ENCODE data around the gene CDKL5. TPM values are rescaled to one million over a fixed set of nuclear protein-coding genes. Genes with fewer than 3 reads are reported as not detected.

The CDKL5 gene
- total and polyA plus RNA-seq, 2 experiments from 2014 or later: 7.5 to 13.7 TPM

DNA sequence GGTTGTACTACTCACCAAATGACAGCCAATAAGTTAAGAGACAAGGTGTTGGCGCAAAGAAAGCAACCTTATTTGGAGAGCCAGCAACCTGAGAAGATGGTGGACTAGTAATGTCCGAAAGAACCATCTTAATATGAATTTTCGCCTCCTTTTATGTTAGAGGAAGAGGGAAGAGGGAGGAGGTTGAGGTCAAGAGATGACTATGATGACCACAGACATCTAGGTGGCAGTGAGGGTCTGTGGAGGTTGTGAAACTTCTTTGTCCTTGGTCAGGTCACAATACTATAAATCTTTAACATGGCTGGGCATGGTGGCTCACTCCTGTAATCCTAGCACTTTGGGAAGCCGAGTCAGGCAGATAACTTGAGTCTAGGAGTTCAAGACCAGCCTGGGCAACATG, 15.4 kb downstream of the CDKL5 start (continued):
- TF ChIP-seq, protein P1, sequence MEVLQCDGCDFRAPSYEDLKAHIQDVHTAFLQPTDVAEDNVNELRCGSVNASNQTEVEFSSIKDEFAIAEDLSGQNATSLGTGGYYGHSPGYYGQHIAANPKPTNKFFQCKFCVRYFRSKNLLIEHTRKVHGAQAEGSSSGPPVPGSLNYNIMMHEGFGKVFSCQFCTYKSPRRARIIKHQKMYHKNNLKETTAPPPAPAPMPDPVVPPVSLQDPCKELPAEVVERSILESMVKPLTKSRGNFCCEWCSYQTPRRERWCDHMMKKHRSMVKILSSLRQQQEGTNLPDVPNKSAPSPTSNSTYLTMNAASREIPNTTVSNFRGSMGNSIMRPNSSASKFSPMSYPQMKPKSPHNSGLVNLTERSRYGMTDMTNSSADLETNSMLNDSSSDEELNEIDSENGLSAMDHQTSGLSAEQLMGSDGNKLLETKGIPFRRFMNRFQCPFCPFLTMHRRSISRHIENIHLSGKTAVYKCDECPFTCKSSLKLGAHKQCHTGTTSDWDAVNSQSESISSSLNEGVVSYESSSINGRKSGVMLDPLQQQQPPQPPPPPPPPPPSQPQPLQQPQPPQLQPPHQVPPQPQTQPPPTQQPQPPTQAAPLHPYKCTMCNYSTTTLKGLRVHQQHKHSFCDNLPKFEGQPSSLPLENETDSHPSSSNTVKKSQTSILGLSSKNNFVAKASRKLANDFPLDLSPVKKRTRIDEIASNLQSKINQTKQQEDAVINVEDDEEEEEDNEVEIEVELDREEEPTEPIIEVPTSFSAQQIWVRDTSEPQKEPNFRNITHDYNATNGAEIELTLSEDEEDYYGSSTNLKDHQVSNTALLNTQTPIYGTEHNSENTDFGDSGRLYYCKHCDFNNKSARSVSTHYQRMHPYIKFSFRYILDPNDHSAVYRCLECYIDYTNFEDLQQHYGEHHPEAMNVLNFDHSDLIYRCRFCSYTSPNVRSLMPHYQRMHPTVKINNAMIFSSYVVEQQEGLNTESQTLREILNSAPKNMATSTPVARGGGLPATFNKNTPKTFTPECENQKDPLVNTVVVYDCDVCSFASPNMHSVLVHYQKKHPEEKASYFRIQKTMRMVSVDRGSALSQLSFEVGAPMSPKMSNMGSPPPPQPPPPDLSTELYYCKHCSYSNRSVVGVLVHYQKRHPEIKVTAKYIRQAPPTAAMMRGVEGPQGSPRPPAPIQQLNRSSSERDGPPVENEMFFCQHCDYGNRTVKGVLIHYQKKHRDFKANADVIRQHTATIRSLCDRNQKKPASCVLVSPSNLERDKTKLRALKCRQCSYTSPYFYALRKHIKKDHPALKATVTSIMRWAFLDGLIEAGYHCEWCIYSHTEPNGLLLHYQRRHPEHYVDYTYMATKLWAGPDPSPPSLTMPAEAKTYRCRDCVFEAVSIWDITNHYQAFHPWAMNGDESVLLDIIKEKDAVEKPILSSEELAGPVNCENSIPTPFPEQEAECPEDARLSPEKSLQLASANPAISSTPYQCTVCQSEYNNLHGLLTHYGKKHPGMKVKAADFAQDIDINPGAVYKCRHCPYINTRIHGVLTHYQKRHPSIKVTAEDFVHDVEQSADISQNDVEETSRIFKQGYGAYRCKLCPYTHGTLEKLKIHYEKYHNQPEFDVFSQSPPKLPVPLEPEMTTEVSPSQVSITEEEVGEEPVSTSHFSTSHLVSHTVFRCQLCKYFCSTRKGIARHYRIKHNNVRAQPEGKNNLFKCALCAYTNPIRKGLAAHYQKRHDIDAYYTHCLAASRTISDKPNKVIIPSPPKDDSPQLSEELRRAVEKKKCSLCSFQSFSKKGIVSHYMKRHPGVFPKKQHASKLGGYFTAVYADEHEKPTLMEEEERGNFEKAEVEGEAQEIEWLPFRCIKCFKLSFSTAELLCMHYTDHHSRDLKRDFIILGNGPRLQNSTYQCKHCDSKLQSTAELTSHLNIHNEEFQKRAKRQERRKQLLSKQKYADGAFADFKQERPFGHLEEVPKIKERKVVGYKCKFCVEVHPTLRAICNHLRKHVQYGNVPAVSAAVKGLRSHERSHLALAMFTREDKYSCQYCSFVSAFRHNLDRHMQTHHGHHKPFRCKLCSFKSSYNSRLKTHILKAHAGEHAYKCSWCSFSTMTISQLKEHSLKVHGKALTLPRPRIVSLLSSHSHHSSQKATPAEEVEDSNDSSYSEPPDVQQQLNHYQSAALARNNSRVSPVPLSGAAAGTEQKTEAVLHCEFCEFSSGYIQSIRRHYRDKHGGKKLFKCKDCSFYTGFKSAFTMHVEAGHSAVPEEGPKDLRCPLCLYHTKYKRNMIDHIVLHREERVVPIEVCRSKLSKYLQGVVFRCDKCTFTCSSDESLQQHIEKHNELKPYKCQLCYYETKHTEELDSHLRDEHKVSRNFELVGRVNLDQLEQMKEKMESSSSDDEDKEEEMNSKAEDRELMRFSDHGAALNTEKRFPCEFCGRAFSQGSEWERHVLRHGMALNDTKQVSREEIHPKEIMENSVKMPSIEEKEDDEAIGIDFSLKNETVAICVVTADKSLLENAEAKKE (CRISPR knock-in tag; IDR thresholded peaks at IDR 0.05): no peak
- no peak for TF ChIP-seq JUNB (IDR thresholded peaks at IDR 0.05; ENCODE audit: unreplicated experiment)
- TF ChIP-seq, protein P2, sequence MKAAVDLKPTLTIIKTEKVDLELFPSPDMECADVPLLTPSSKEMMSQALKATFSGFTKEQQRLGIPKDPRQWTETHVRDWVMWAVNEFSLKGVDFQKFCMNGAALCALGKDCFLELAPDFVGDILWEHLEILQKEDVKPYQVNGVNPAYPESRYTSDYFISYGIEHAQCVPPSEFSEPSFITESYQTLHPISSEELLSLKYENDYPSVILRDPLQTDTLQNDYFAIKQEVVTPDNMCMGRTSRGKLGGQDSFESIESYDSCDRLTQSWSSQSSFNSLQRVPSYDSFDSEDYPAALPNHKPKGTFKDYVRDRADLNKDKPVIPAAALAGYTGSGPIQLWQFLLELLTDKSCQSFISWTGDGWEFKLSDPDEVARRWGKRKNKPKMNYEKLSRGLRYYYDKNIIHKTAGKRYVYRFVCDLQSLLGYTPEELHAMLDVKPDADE (IDR thresholded peaks at IDR 0.05): no peak
- no peak for TF ChIP-seq POLR2AphosphoS5 (IDR thresholded peaks at IDR 0.05; ENCODE audit: low read depth)
- TF ChIP-seq ZNF114 (CRISPR knock-in tag; IDR thresholded peaks at IDR 0.05): no peak
- no peak for TF ChIP-seq ZNF331 (CRISPR knock-in tag; IDR thresholded peaks at IDR 0.05; ENCODE audit: low read depth)
- no peak for TF ChIP-seq CREB1 (CRISPR knock-in tag; IDR thresholded peaks at IDR 0.05; ENCODE audit: low read depth)
- no peak for TF ChIP-seq STAT1 (IDR thresholded peaks at IDR 0.05; ENCODE audit: unreplicated experiment)

DNA sequence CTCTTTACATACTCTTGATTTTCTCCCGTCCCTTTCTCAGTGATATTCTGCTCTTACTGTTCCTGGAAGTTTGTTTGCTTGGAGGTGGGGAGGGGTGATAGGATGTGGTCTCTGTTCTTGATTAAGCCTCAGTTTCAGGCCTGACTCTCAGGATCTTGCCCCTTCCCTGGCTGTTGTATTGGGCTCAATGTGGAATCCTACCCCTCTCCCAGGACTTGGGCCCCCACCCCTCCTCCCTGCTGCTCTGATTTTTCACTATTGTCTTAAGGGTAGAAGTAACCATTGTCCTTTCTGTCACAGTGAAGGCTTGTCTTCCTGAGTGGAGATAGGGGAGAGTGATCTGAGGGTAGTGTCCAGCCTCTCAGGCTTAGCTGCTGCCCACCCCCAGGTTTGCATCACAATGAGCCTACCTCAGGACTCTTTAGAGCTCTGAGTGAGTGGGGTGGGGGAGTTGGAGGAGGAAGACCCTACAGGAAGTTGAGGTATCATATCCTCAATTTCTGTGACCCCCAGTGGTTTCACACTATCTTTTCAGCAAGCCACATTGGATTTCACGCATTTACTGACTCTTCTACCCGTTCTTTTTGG, 16.5 kb downstream of the CDKL5 start:
- ATAC-seq: peak; percentile 68
- Mint-ChIP-seq H3K27me3 (ENCODE audit: insufficient read depth, low read depth, poor library complexity) (peaks cover 5% of the 10 kb centered on the region), H3K36me3 (ENCODE audit: low read depth) (peaks cover 6% of the 10 kb centered on the region; the same call in 2 of the 3 replicates), H3K27ac (peak overlapping the region; percentile 1; the same call in 1 of the 2 replicates), H3K9me3 (no peaks in the 10 kb centered on the region; the same call in 2 of the 3 replicates), H3K4me3 (0 out of 3 replicates have a peak overlapping the region, but pooled peaks have one; percentile 19), H3K4me1 (peaks cover 38% of the 10 kb centered on the region)
- H2AFZ ChIP-seq: no peak overlapping the region
- H3K4me2 ChIP-seq: 0 out of 2 replicates have a peak overlapping the region, but pooled peaks have one; percentile 35
- peaks cover 5% of the 10 kb centered on the region; the same call in 1 of the 2 replicates for H3K4me1 ChIP-seq (ENCODE audit: insufficient read depth)
- H3K79me2 ChIP-seq (replicated peaks; ENCODE audit: insufficient read depth): peaks cover 93% of the 10 kb centered on the region
- peak overlapping the region; percentile 63 for H3K27ac ChIP-seq (ENCODE audit: low read depth)
- H3F3A ChIP-seq (replicated peaks; ENCODE audit: low read depth): no peaks in the 10 kb centered on the region
- H3K36me3 ChIP-seq (ENCODE audit: insufficient read depth): no peaks in the 10 kb centered on the region
- no peaks in the 10 kb centered on the region for H3K9me2 ChIP-seq (ENCODE audit: insufficient read depth)
- H3K4me3 ChIP-seq: no peak overlapping the region
- no peaks in the 10 kb centered on the region for H3K27me3 ChIP-seq (ENCODE audit: insufficient read depth)
- no peaks in the 10 kb centered on the region for H4K20me1 ChIP-seq (replicated peaks; ENCODE audit: insufficient read depth)
- peak; percentile 6 for DNase-seq (ENCODE audit: low spot score)
- TF ChIP-seq ZNF114 (CRISPR knock-in tag; IDR thresholded peaks at IDR 0.05) (no peak), NANOG (IDR thresholded peaks at IDR 0.05; ENCODE audit: borderline replicate concordance) (no peak), STAT1 (IDR thresholded peaks at IDR 0.05; ENCODE audit: unreplicated experiment) (no peak), CREB1 (CRISPR knock-in tag; IDR thresholded peaks at IDR 0.05; ENCODE audit: low read depth) (no peak), EZH2phosphoT487 (IDR thresholded peaks at IDR 0.05; ENCODE audit: unreplicated experiment) (no peak), POLR2AphosphoS5 (IDR thresholded peaks at IDR 0.05; ENCODE audit: low read depth) (no peak)
- TF ChIP-seq, protein P3, sequence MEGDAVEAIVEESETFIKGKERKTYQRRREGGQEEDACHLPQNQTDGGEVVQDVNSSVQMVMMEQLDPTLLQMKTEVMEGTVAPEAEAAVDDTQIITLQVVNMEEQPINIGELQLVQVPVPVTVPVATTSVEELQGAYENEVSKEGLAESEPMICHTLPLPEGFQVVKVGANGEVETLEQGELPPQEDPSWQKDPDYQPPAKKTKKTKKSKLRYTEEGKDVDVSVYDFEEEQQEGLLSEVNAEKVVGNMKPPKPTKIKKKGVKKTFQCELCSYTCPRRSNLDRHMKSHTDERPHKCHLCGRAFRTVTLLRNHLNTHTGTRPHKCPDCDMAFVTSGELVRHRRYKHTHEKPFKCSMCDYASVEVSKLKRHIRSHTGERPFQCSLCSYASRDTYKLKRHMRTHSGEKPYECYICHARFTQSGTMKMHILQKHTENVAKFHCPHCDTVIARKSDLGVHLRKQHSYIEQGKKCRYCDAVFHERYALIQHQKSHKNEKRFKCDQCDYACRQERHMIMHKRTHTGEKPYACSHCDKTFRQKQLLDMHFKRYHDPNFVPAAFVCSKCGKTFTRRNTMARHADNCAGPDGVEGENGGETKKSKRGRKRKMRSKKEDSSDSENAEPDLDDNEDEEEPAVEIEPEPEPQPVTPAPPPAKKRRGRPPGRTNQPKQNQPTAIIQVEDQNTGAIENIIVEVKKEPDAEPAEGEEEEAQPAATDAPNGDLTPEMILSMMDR (conservative IDR thresholded peaks at IDR 0.05; ENCODE audit: low read depth in 2 of 2): no peak
- TF ChIP-seq, protein P4, sequence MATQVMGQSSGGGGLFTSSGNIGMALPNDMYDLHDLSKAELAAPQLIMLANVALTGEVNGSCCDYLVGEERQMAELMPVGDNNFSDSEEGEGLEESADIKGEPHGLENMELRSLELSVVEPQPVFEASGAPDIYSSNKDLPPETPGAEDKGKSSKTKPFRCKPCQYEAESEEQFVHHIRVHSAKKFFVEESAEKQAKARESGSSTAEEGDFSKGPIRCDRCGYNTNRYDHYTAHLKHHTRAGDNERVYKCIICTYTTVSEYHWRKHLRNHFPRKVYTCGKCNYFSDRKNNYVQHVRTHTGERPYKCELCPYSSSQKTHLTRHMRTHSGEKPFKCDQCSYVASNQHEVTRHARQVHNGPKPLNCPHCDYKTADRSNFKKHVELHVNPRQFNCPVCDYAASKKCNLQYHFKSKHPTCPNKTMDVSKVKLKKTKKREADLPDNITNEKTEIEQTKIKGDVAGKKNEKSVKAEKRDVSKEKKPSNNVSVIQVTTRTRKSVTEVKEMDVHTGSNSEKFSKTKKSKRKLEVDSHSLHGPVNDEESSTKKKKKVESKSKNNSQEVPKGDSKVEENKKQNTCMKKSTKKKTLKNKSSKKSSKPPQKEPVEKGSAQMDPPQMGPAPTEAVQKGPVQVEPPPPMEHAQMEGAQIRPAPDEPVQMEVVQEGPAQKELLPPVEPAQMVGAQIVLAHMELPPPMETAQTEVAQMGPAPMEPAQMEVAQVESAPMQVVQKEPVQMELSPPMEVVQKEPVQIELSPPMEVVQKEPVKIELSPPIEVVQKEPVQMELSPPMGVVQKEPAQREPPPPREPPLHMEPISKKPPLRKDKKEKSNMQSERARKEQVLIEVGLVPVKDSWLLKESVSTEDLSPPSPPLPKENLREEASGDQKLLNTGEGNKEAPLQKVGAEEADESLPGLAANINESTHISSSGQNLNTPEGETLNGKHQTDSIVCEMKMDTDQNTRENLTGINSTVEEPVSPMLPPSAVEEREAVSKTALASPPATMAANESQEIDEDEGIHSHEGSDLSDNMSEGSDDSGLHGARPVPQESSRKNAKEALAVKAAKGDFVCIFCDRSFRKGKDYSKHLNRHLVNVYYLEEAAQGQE (IDR thresholded peaks at IDR 0.05; ENCODE audit: unreplicated experiment): no peak

Measured in GM23338 (cell line).